IPS-15b (cell line): ENCODE measurements around the gene HDAC11.

Source experiments
- H3K27me3 ChIP-seq: one replicate; pipeline ENCODE4 v1.6.1; 2013; ENCODE audit warnings: low read length; ENCODE audit not compliant: control insufficient read depth, insufficient read depth
- H3K36me3 ChIP-seq: one replicate; pipeline ENCODE4 v1.6.1; 2013; ENCODE audit warnings: low read length; ENCODE audit not compliant: control insufficient read depth, insufficient read depth
- H3K4me1 ChIP-seq: one replicate; pipeline ENCODE4 v1.6.1; 2013; ENCODE audit warnings: mild to moderate bottlenecking, low read length; ENCODE audit not compliant: control insufficient read depth, insufficient read depth
- H3K4me3 ChIP-seq: one replicate; pipeline ENCODE4 v1.5.1; 2013; ENCODE audit warnings: low read depth, low read length
- H3K9ac ChIP-seq: one replicate; pipeline ENCODE4 v1.6.1; 2013; ENCODE audit warnings: low read depth, mild to moderate bottlenecking, low read length
- H3K9me3 ChIP-seq: one replicate; pipeline ENCODE4 v1.6.1; 2013; ENCODE audit warnings: mild to moderate bottlenecking, low read length; ENCODE audit not compliant: control insufficient read depth, insufficient read depth

Gene HDAC11

GRCh38 chr3:13506680-13507079, 26.6 kb downstream of the HDAC11 start:
- Histone ChIP-seq H3K9ac (no peak overlapping the region), H3K27me3 (no peaks in the 10 kb centered on the region)

GRCh38 chr3:13507247-13507569, 27.1 kb downstream of the HDAC11 start:
- Histone ChIP-seq H3K4me1 (no peaks in the 10 kb centered on the region), H3K27me3 (no peaks in the 10 kb centered on the region), H3K9me3 (no peaks in the 10 kb centered on the region), H3K4me3 (no peak overlapping the region), H3K36me3 (no peaks in the 10 kb centered on the region), H3K9ac (peak overlapping the region; percentile 8)

More at GRCh38 chr3:13506680-13507079, 26.6 kb downstream of the HDAC11 start:
- no peak overlapping the region for H3K4me3 ChIP-seq
- H3K9me3 ChIP-seq, result no peaks in the 10 kb centered on the region
- H3K4me1 ChIP-seq, result no peaks in the 10 kb centered on the region
- H3K36me3 ChIP-seq, result no peaks in the 10 kb centered on the region

GRCh38 chr3:13507570-13508339, 27.6 kb downstream of the HDAC11 start:
- no peaks in the 10 kb centered on the region for H3K36me3 ChIP-seq
- no peaks in the 10 kb centered on the region for H3K9me3 ChIP-seq
- H3K4me1 ChIP-seq, result no peaks in the 10 kb centered on the region
- no peak overlapping the region for H3K9ac ChIP-seq
- H3K27me3 ChIP-seq, result no peaks in the 10 kb centered on the region
- no peak overlapping the region for H3K4me3 ChIP-seq

GRCh38 chr3:13508496-13508895, 28.4 kb downstream of the HDAC11 start:
- no peaks in the 10 kb centered on the region for H3K4me1 ChIP-seq
- no peaks in the 10 kb centered on the region for H3K27me3 ChIP-seq
- H3K9me3 ChIP-seq, result no peaks in the 10 kb centered on the region
- no peak overlapping the region for H3K4me3 ChIP-seq
- H3K36me3 ChIP-seq, result no peaks in the 10 kb centered on the region
- H3K9ac ChIP-seq, result no peak overlapping the region

GRCh38 chr3:13509059-13509815, 29.1 kb downstream of the HDAC11 start:
- Histone ChIP-seq H3K36me3 (no peaks in the 10 kb centered on the region), H3K4me1 (no peaks in the 10 kb centered on the region), H3K4me3 (no peak overlapping the region), H3K9ac (no peak overlapping the region), H3K27me3 (no peaks in the 10 kb centered on the region), H3K9me3 (no peaks in the 10 kb centered on the region)

GRCh38 chr3:13509816-13510192, 29.7 kb downstream of the HDAC11 start:
- no peak overlapping the region for H3K9ac ChIP-seq
- no peak overlapping the region for H3K4me3 ChIP-seq
- no peaks in the 10 kb centered on the region for H3K36me3 ChIP-seq
- H3K4me1 ChIP-seq, result no peaks in the 10 kb centered on the region
- no peaks in the 10 kb centered on the region for H3K9me3 ChIP-seq
- H3K27me3 ChIP-seq, result no peaks in the 10 kb centered on the region

GRCh38 chr3:13512451-13512850, 32.3 kb downstream of the HDAC11 start:
- H3K9ac ChIP-seq, result no peak overlapping the region
- H3K4me3 ChIP-seq, result no peak overlapping the region
- H3K36me3 ChIP-seq, result no peaks in the 10 kb centered on the region
- no peaks in the 10 kb centered on the region for H3K27me3 ChIP-seq
- H3K4me1 ChIP-seq, result no peaks in the 10 kb centered on the region
- H3K9me3 ChIP-seq, result no peaks in the 10 kb centered on the region

- no peak overlapping the region for H3K9ac ChIP-seq
- no peaks in the 10 kb centered on the region for H3K36me3 ChIP-seq
- no peaks in the 10 kb centered on the region for H3K27me3 ChIP-seq
- no peaks in the 10 kb centered on the region for H3K9me3 ChIP-seq
- H3K4me1 ChIP-seq, result no peaks in the 10 kb centered on the region
- H3K4me3 ChIP-seq, result no peak overlapping the region
Observed at GRCh38 chr3:13513051-13513912, 33.2 kb downstream of the HDAC11 start.

- Histone ChIP-seq H3K4me1 (no peaks in the 10 kb centered on the region), H3K27me3 (no peaks in the 10 kb centered on the region), H3K4me3 (no peak overlapping the region), H3K9me3 (no peaks in the 10 kb centered on the region), H3K9ac (no peak overlapping the region), H3K36me3 (no peaks in the 10 kb centered on the region)
Observed at GRCh38 chr3:13513913-13514517, 33.9 kb downstream of the HDAC11 start.

GRCh38 chr3:13514639-13515435, 34.7 kb downstream of the HDAC11 start:
- H3K9me3 ChIP-seq, result no peaks in the 10 kb centered on the region
- no peaks in the 10 kb centered on the region for H3K4me1 ChIP-seq
- H3K9ac ChIP-seq, result no peak overlapping the region
- H3K27me3 ChIP-seq, result no peaks in the 10 kb centered on the region
- no peak overlapping the region for H3K4me3 ChIP-seq
- no peaks in the 10 kb centered on the region for H3K36me3 ChIP-seq
